Measurements from ENCODE around the gene MYO18A. TPM values are rescaled to one million over a fixed set of nuclear protein-coding genes. Genes with fewer than 3 reads are reported as not detected.
A peak's percentile ranks its signal among the peaks of the same experiment; 100 is the strongest.

Gene MYO18A
- polyA plus RNA-seq, 3 donors = 32.6 to 39.4 (median 36.6) TPM

DNA sequence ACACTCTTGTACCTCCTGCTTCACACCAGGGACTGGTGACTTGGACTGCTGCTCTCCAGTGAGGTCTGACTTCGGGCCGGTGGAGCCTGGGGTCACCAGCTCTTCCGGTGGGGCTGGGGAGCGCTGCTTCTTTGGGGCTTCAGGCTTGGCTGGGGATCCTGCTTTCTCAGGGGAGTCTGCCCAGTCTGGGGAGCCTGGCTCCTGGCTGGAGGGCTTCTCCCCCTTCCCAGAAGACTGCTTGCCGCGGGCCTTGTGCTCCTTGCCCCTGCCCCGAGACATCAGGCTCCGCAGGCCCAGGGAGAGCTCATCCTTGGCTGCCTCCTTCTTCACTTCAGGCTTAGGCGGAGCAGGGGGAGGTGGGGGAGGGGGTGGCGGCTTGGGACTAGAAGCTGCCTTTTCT, 52.4 kb downstream of the MYO18A start:
- DNase-seq (ENCODE audit: low read depth in 3 of 3, low spot score in 2 of 3) = no peak

DNA sequence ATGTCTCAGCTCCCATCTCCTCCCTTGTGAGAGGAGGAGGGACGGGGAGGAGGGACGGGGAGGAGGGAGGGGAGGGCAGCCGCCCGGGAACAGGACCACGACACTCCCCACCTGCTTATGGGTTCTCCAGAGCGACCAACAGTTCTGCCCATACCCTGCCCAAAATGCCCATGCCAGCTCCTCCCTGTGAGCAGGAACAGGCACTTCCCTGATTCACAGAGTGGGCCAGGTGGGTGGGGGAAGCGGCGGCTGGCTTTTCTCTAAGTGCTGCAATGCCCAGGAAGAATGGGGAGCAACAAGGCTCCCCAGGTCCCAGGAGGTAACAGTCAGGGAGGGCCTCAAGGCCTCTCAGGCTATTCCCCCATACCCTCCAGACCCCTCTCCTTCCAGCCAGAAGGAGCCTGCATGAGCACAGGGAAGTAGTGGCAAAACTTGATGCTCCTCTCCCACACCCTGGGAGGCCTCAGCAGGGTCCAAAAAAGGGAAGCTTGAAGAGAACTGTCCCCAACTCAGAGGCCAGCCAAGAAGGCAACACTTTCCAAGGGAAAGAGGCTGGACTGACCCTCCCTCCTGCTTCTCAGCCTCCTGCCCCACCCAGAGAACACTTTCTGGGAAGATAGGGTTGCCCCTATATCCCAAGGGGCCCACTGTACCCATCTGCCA, 53.8 kb downstream of the MYO18A start:
- DNase-seq (ENCODE audit: low read depth in 3 of 3, low spot score in 2 of 3) = no peak

- no peak for DNase-seq (ENCODE audit: low read depth in 3 of 3, low spot score in 2 of 3)
Observed at GRCh38 chr17:29125651-29126050, 54.5 kb downstream of the MYO18A start.

GRCh38 chr17:29124925-29125273, 55.3 kb downstream of the MYO18A start:
- no peak for DNase-seq (ENCODE audit: low read depth in 3 of 3, low spot score in 2 of 3)

GRCh38 chr17:29124135-29124924, 55.9 kb downstream of the MYO18A start:
- peak in 2 of 3 donors; percentile 36 to 59 for DNase-seq (ENCODE audit: low read depth in 3 of 3, low spot score in 2 of 3)

DNA sequence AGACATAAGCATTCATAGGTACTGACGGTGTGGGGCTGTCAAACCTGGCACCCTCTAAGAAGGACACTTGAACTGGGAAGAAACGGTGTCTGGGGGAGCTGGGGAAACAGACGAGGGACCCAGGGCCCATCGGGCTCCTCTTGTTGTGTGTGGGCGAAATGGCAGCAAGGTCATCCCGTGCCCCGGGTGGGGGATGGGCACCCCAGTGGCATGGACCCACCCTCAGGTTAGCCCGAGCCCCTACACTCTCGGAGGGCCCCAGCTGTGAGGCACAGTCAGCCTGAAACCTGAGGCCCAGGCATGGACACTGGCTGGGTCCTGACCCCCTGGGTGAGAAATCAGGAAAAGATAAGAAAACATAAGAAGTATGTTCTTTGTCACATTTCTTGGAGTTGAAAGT, 57.1 kb downstream of the MYO18A start:
- no peak for DNase-seq (ENCODE audit: low read depth in 3 of 3, low spot score in 2 of 3)

DNA sequence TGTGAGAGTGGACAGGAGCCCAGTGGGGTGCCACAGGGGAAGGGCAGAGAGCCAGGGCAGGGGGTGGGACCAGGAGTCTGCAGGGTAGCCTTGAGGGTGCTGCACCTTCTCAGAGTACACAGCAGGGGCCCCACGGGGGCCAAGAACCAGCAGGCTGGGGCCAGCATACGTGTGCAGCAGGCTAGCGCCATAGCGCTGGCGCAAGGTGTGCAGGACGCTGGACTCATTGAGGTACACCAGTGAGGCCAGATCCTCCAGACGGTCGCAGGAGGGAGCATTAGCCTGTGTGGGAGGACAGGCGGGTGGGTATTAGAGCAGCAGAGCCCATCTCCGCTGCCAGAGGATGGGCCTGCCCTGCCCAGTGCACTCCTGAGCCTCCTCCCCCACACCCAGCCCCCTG, 58.8 kb downstream of the MYO18A start:
- no peak for DNase-seq (ENCODE audit: low read depth in 3 of 3, low spot score in 2 of 3)

DNA sequence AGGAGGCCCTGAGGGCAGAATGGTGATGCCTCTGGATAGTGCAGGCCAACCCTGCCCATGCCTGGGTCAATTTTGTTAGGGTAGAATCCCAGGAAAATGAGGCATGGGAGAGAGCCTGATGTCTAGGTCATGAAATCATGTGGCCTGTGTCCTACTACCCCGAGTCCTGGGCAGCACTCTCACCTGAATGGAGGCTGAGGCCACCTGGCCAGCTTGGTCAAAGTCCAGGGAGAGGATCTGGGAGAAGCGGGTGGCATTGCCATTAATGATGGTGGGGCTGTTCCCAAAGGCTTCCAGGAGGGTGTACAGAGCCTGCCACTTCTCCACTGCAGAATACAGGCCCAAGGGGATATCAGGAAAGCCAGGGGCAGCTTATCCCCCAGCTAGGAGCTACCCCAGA, 59.8 kb downstream of the MYO18A start:
- no peak for DNase-seq (ENCODE audit: low read depth in 3 of 3, low spot score in 2 of 3)

GRCh38 chr17:29119265-29119664, 60.9 kb downstream of the MYO18A start:
- DNase-seq (ENCODE audit: low read depth in 3 of 3, low spot score in 2 of 3) = no peak

GRCh38 chr17:29116804-29117753, 63.1 kb downstream of the MYO18A start:
- no peak for DNase-seq (ENCODE audit: low read depth in 3 of 3, low spot score in 2 of 3)

DNA sequence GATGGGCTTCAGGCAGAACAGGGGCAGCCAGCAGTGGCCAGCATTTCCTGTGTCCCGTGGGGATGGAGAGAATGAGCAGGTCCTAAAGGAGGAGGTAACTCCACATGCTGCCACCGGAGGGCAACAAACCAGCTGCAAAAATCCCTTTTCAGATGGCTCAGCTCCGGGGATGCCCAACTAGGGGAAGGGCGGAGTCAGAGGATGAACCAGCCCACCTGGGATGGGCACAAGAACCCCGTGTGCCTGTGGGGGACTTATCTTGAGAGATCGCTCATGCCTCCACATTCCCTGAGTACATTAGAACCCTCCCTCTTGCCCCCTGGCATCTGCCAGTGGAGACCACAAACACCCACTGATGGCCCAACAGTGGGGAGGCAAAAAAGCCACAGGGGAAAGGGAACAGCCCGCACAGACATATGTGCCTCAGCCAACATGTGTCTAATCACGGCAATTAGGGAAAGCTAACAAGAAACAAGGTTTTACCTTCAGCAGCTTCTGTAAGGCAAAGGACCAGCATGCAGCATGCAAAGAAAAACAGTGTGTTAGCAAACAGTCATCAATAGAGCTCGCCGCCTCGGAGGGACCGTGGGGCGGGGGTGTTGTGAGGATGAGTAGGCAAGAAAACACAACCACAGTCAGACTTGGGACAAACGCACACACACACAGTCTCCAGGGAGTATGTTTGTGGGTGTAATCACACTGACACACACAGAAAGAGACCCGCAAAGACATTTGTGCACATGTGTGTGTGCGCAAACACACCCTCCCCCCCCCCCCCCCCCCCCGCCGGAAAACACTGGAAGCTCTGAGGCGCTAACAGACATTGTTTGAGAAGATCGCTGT, 64.0 kb downstream of the MYO18A start:
- no peak for DNase-seq (ENCODE audit: low read depth in 3 of 3, low spot score in 2 of 3)

- no peak for DNase-seq (ENCODE audit: low read depth in 3 of 3, low spot score in 2 of 3)
Observed at GRCh38 chr17:29115435-29115834, 64.8 kb downstream of the MYO18A start.

DNA sequence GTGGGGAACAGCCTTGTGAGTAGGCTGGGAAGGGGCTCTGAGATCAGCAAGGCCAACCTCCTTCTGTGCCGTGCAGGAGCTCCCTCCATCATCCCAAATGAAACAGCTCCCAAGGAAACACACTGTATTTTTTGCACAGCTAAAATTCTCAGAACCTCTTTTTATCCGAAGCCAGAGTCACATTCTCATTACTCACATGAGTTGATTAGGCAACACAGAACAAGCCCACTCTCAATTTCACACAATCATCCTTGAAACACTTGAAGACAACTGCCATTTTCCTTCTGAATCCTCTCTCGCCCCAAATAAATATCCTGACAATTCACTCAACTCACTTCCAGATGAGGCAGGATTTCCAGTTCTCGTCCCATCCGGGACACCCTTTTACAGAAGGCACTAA, 66.1 kb downstream of the MYO18A start:
- DNase-seq (ENCODE audit: low read depth in 3 of 3, low spot score in 2 of 3) = no peak

- DNase-seq (ENCODE audit: low read depth in 3 of 3, low spot score in 2 of 3) = no peak
Observed at GRCh38 chr17:29113334-29113733, 66.9 kb downstream of the MYO18A start.

- DNase-seq (ENCODE audit: low read depth in 3 of 3, low spot score in 2 of 3) = no peak
Observed at GRCh38 chr17:29112771-29113295, 67.4 kb downstream of the MYO18A start.

DNA sequence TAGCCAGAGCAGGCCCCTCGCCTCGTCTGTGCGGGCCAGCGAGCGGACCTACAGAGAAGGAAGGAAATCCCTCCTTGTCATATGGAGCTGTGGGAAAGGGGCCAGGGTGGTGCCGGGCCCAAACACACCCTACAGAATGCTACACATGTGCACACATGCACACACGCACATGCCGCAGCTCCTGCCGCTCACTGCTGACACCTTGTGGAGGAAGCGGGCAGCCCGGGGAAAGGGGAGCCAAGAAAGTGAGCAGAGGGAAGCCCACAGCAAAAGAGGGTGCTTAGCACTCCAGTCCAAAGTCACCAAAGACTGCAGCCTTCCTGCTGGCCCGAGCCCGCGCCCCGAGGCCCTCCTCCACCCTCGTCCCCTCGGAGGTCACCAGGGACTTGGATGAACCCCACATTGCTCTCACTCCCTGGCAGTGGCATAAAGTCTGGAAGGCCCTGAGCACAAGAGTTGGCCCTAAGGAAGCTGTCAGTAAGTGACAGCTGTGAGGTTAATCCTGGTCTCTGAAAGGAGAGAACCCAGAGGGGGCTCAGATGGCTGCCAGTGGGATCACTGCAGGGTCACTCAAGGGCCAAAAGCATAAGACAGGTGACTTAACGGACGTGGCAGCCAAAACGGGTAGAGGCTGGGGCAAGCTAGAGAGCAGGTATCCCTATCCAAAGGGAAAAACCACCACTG, 68.2 kb downstream of the MYO18A start:
- DNase-seq (ENCODE audit: low read depth in 3 of 3, low spot score in 2 of 3) = peak in 2 of 3 donors; percentile 41 to 44

DNA sequence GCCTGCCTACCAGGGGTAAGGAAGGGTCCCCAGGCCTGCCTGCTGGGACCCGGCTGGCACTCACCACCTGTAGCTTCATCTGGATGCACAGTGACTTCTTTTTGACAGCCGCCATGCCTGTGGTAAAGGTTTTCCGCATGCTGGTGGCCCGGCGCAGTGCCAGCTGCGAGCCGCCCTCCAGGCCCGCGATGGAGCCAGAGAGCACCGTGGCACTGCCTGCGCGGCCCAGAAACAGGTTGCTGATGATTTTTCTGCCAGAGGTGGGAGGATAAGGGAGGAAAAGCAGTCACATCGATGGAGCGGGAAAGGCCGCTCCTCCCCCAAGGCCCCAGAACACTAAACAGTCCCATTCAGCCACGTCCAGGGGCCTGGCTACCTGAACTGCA, 69.8 kb downstream of the MYO18A start:
- no peak for DNase-seq (ENCODE audit: low read depth in 3 of 3, low spot score in 2 of 3)

- no peak for DNase-seq (ENCODE audit: low read depth in 3 of 3, low spot score in 2 of 3)
Observed at GRCh38 chr17:29109477-29110371, 70.5 kb downstream of the MYO18A start.

Measured in right renal cortex interstitium (tissue), 3 donors.